Measurements from ENCODE around the gene CENPT. TPM values are rescaled to one million over a fixed set of nuclear protein-coding genes. Genes with fewer than 3 reads are reported as not detected.

The CENPT gene
- total and polyA plus RNA-seq, 2 of the 13 experiments (the other 11 are each of a cell fraction or from before 2014, with no cell fraction given) = 40.9 to 43.3 TPM

DNA sequence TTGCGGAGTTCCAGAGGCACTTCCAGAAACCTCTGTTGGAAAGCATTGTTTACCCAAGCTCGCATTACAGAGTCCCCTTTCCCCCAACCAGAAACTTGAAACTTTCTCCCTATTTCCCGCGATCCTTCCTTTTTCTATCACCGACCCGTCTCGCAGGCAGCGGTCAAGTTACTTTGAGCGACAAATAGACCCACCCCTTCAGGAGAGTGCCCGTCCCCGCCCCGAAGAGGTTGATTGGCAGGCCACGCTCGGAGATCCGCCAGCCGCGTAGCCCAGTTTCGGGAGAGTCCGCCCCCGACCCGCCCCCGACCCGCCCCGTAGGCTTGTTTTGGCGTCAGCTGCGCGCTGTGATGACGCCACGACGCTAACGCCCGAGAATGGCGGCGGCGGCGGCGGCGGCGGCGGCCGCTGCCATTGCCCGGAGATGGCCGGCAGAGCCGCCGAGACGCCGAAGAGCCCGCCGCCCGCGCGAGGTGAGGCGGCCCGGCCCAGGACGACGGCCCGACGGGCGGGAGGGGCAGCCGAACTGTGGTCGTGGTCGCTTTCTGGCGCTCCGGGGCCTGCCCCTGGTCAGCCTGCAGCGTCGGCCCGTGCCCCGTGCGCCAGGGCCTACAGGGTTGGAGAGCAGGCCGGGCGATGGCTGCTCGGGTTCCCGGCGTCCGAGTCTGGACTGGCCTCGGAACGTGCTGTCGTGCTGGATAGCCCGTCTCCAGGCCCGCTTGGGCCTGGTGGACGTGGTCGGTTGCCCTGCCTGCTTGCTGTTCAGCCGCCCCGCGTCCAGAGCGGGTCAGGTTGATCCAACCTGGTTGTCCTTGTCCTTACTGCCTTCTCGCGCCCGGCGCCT lies 45.6 kb upstream of the CENPT start, which contains the start of gene PSKH1 (continued):
- no peak for TF ChIP-seq KDM1A (CRISPR knock-in tag; IDR thresholded peaks at IDR 0.05)
- no peak for TF ChIP-seq ZNF329 (CRISPR knock-in tag; IDR thresholded peaks at IDR 0.05; ENCODE audit: low read depth)
- no peak; the same call in 1 of the 2 replicates for TF ChIP-seq GLI4 (CRISPR knock-in tag; IDR thresholded peaks at IDR 0.05; ENCODE audit: borderline replicate concordance)
- no peak for TF ChIP-seq ZBTB20 (CRISPR knock-in tag; IDR thresholded peaks at IDR 0.05; ENCODE audit: borderline replicate concordance, low read depth)
- TF ChIP-seq HOXA5 (CRISPR knock-in tag; IDR thresholded peaks at IDR 0.05) = 0 out of 2 replicates have a peak, but pooled peaks have one; percentile 51
- no peak for TF ChIP-seq PLRG1 (conservative IDR thresholded peaks at IDR 0.05)
- TF ChIP-seq TOPORS (CRISPR knock-in tag; IDR thresholded peaks at IDR 0.05) = no peak
- TF ChIP-seq, protein P1, sequence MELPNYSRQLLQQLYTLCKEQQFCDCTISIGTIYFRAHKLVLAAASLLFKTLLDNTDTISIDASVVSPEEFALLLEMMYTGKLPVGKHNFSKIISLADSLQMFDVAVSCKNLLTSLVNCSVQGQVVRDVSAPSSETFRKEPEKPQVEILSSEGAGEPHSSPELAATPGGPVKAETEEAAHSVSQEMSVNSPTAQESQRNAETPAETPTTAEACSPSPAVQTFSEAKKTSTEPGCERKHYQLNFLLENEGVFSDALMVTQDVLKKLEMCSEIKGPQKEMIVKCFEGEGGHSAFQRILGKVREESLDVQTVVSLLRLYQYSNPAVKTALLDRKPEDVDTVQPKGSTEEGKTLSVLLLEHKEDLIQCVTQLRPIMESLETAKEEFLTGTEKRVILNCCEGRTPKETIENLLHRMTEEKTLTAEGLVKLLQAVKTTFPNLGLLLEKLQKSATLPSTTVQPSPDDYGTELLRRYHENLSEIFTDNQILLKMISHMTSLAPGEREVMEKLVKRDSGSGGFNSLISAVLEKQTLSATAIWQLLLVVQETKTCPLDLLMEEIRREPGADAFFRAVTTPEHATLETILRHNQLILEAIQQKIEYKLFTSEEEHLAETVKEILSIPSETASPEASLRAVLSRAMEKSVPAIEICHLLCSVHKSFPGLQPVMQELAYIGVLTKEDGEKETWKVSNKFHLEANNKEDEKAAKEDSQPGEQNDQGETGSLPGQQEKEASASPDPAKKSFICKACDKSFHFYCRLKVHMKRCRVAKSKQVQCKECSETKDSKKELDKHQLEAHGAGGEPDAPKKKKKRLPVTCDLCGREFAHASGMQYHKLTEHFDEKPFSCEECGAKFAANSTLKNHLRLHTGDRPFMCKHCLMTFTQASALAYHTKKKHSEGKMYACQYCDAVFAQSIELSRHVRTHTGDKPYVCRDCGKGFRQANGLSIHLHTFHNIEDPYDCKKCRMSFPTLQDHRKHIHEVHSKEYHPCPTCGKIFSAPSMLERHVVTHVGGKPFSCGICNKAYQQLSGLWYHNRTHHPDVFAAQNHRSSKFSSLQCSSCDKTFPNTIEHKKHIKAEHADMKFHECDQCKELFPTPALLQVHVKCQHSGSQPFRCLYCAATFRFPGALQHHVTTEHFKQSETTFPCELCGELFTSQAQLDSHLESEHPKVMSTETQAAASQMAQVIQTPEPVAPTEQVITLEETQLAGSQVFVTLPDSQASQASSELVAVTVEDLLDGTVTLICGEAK (IDR thresholded peaks at IDR 0.05) = no peak
- TF ChIP-seq, protein P1 (CRISPR knock-in tag; IDR thresholded peaks at IDR 0.05) = no peak; the same call in 1 of the 2 replicates
- 0 out of 2 replicates have a peak, but pooled peaks have one; percentile 49 for TF ChIP-seq ZBTB7A (CRISPR knock-in tag; IDR thresholded peaks at IDR 0.05)
- no peak; the same call in 1 of the 2 replicates for TF ChIP-seq ZNF614 (CRISPR knock-in tag; IDR thresholded peaks at IDR 0.05; ENCODE audit: borderline replicate concordance)
- TF ChIP-seq ZNF597 (CRISPR knock-in tag; IDR thresholded peaks at IDR 0.05) = peak; percentile 48; the same call in 1 of the 2 replicates
- TF ChIP-seq TFDP1 (CRISPR knock-in tag; IDR thresholded peaks at IDR 0.05; ENCODE audit: borderline replicate concordance) = no peak; the same call in 1 of the 2 replicates
- TF ChIP-seq PRPF4 (IDR thresholded peaks at IDR 0.05; ENCODE audit: low read depth, low read length, poor library complexity, severe bottlenecking) = no peak
- no peak for TF ChIP-seq SRSF1 (optimal IDR thresholded peaks at IDR 0.05; ENCODE audit: low read depth, low read length)
- peak; percentile 34; the same call in 1 of the 2 replicates for TF ChIP-seq ZFP37 (CRISPR knock-in tag; IDR thresholded peaks at IDR 0.05; ENCODE audit: borderline replicate concordance)
- no peak for TF ChIP-seq CENPX (CRISPR knock-in tag; IDR thresholded peaks at IDR 0.05)
- TF ChIP-seq RBM22 (optimal IDR thresholded peaks at IDR 0.05; ENCODE audit: low read length) = no peak
